VCaP (cell line): ENCODE results near the gene SALL4.
"Not testable (repeated sequence)": the region's sequence is repeated elsewhere in the genome, so short reads cannot be mapped to it uniquely, and the experiment has no call there.

Source experiments
- H3K27ac ChIP-seq: fragments of 450-650 bp; 2 replicates; pipeline ENCODE4 v1.5.1; 2017
- TF ChIP-seq, protein P1 (sequence below): fragments of 450-650 bp; conservative IDR thresholded peaks from 2 replicates; pipeline ENCODE4 v1.5.1; 2017; ENCODE audit warnings: mild to moderate bottlenecking, moderate library complexity

SALL4 gene

GRCh38 chr20:51750037-51750769 lies 52.1 kb downstream of the SALL4 start:
- TF ChIP-seq, protein P1, sequence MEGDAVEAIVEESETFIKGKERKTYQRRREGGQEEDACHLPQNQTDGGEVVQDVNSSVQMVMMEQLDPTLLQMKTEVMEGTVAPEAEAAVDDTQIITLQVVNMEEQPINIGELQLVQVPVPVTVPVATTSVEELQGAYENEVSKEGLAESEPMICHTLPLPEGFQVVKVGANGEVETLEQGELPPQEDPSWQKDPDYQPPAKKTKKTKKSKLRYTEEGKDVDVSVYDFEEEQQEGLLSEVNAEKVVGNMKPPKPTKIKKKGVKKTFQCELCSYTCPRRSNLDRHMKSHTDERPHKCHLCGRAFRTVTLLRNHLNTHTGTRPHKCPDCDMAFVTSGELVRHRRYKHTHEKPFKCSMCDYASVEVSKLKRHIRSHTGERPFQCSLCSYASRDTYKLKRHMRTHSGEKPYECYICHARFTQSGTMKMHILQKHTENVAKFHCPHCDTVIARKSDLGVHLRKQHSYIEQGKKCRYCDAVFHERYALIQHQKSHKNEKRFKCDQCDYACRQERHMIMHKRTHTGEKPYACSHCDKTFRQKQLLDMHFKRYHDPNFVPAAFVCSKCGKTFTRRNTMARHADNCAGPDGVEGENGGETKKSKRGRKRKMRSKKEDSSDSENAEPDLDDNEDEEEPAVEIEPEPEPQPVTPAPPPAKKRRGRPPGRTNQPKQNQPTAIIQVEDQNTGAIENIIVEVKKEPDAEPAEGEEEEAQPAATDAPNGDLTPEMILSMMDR, result no peak
- H3K27ac ChIP-seq, result peak overlapping the region; percentile 13; the same call in 1 of the 2 replicates

GRCh38 chr20:51749674-51750036 lies 52.7 kb downstream of the SALL4 start:
- peak overlapping the region; percentile 13; the same call in 1 of the 2 replicates for H3K27ac ChIP-seq
- TF ChIP-seq, protein P1, result no peak

DNA sequence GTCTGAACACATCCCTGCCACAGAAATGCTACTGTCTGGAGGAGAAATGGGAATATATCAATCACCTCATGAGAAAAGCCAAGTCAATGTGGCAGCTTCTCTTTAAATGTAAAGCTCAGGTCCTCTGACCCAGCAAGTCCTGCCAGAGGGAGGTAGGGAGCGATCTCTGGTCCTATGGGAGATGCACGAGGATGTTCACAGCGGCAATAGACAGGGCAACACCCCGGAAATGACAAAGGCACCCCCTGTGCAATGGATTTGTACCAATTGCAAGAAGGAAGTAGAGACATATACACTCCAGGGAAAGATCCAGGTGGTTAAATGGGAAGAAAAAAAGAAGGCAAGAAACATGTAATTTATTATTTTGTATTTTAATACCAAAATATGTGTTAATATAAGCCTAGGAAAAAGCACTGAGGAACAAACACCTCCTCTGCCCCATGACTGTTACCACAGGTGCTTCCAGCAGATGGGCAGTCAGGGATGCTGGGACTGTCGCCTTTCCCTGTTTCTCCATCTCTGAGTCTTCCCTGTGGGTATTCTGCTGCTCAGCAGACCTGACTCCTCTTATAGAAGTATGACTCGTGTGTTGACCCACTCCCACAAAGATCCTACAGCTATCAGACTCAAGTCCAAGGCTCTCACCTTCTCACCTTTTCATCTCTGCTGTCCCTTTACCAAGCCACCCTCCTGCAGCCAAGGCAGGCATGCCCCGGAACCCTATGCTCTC lies 55.0 kb downstream of the SALL4 start:
- TF ChIP-seq, protein P1, result no peak
- peak overlapping the region; percentile 3; the same call in 1 of the 2 replicates for H3K27ac ChIP-seq

DNA sequence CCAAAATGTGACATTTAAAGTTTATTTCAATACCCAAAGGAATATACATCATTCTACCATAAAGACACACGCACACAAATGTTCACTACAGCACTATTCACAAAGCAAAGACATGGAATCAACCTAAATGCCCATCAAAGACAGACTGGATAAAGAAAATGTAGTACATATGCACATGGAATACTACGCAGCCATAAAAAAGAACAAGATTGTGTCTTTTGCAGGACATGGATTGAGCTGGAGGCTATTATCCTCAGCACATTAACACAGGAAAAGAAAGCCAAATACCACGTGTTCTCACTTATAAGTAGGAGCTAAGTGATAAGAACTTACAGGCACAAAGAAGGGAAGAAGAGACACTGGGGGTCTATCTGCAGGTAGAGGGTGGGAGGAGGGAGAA lies 56.5 kb downstream of the SALL4 start:
- TF ChIP-seq, protein P1, result no peak
- peak overlapping the region; percentile 85 for H3K27ac ChIP-seq

DNA sequence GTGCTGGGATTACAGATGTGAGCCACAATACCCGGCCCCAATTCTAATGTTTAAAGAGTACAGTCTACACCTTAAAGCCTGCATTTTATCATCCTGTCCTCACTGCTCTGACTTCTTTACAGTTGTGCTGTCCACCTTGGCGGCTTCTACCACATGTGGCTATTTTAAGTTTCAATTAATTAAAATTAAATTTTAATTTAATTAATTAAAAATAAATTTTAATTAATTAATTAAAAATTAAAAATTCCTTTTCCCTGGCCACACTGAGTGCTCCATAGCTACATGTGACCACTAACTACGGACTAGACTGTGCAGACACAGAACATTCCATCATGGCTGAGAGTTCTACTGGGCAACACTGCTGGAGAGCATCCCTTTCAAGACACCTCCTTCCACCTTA lies 61.5 kb downstream of the SALL4 start:
- TF ChIP-seq, protein P1, result no peak
- H3K27ac ChIP-seq, result no peak overlapping the region

GRCh38 chr20:51740308-51740707 lies 62.0 kb downstream of the SALL4 start:
- H3K27ac ChIP-seq, result not testable (repeated sequence)

DNA sequence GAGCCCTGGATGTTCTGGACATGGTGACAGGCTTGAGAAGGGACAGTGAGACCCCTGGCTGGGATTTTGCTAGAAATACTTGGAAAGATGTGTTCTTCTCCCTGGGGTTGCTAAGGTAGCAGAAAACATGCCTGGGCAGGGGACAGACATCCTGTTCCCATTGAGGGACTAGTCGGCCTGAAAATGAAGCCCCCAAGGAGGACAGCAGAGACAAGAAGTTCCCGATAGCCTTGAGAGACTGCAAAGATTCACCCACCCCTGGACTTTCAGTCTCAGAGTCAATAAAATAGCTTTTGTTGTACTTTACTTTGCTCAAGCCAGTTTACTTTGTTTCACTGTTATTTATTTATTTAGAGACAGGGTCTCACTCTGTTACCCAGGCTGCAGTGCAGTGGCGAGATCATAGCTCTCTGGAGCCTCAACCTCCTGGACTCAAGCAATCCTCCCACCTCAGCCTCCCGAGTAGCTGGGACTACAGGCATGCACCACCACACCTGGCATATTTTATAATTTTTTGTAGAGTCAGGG lies 62.5 kb downstream of the SALL4 start:
- TF ChIP-seq, protein P1, result no peak
- H3K27ac ChIP-seq, result no peak overlapping the region
